ENCODE results near the gene DDX49. TPM values are rescaled to one million over a fixed set of nuclear protein-coding genes. Genes with fewer than 3 reads are reported as not detected.

Gene DDX49
- total RNA-seq, 1 experiment from 2014 or later = 68.8 TPM

GRCh38 chr19:18967358-18968146, 48.0 kb downstream of the DDX49 start:
- ChIA-PET POLR2A (ENCODE audit: low non-redundant PET) (no interaction called here), CTCF (no interaction called here)
- Histone ChIP-seq H3K4me1 (ENCODE audit: insufficient read depth, low read length, poor library complexity, severe bottlenecking) (peaks cover 22% of the 10 kb centered on the region), H3K9me3 (ENCODE audit: low read depth, low read length, poor library complexity, severe bottlenecking) (no peaks in the 10 kb centered on the region), H3K27ac (ENCODE audit: low read depth, low read length, poor library complexity, severe bottlenecking) (peak overlapping the region; percentile 30), H3K36me3 (ENCODE audit: insufficient read depth, low read length, poor library complexity, severe bottlenecking) (no peaks in the 10 kb centered on the region), H3K4me3 (ENCODE audit: low read depth, low read length, poor library complexity, severe bottlenecking) (no peak overlapping the region), H3K27me3 (replicated peaks; ENCODE audit: insufficient read depth, low read depth, low read length, poor library complexity) (no peaks in the 10 kb centered on the region)
- TF ChIP-seq CTCF (conservative IDR thresholded peaks at IDR 0.05; ENCODE audit: low read depth, low read length) (no peak), EZH2 (IDR thresholded peaks at IDR 0.05; ENCODE audit: borderline replicate concordance, low read depth, low read length, poor library complexity, severe bottlenecking) (no peak)
- intact Hi-C loops (cut with micrococcal nuclease; ENCODE audit: unreplicated experiment) = no loop called here
- BruUV-seq (replicated peaks) = no TSS peak
- no peak for DNase-seq (ENCODE audit: low spot score)

GRCh38 chr19:18969931-18970659, 50.6 kb downstream of the DDX49 start:
- peak; percentile 50 for DNase-seq (ENCODE audit: low spot score)
- no peaks in the 10 kb centered on the region for H3K27me3 ChIP-seq (replicated peaks; ENCODE audit: insufficient read depth, low read depth, low read length, poor library complexity)
- no peaks in the 10 kb centered on the region for H3K9me3 ChIP-seq (ENCODE audit: low read depth, low read length, poor library complexity, severe bottlenecking)
- no peak for TF ChIP-seq EZH2 (IDR thresholded peaks at IDR 0.05; ENCODE audit: borderline replicate concordance, low read depth, low read length, poor library complexity, severe bottlenecking)
- no peak for TF ChIP-seq CTCF (conservative IDR thresholded peaks at IDR 0.05; ENCODE audit: low read depth, low read length)
- peak overlapping the region; percentile 66 for H3K27ac ChIP-seq (ENCODE audit: low read depth, low read length, poor library complexity, severe bottlenecking)
- no peak overlapping the region for H3K4me3 ChIP-seq (ENCODE audit: low read depth, low read length, poor library complexity, severe bottlenecking)
- CTCF ChIA-PET = no interaction called here
- H3K4me1 ChIP-seq (ENCODE audit: insufficient read depth, low read length, poor library complexity, severe bottlenecking) = peaks cover 23% of the 10 kb centered on the region
- POLR2A ChIA-PET (ENCODE audit: low non-redundant PET) = no interaction called here
- no peaks in the 10 kb centered on the region for H3K36me3 ChIP-seq (ENCODE audit: insufficient read depth, low read length, poor library complexity, severe bottlenecking)
- no TSS peak for BruUV-seq (replicated peaks)
- intact Hi-C loops (cut with micrococcal nuclease; ENCODE audit: unreplicated experiment) = no loop called here

GRCh38 chr19:18972301-18972811, 52.8 kb downstream of the DDX49 start:
- H3K4me3 ChIP-seq (ENCODE audit: low read depth, low read length, poor library complexity, severe bottlenecking) = no peak overlapping the region

More at GRCh38 chr19:18972301-18972811, 52.8 kb downstream of the DDX49 start:
- Histone ChIP-seq H3K27me3 (replicated peaks; ENCODE audit: insufficient read depth, low read depth, low read length, poor library complexity) (no peaks in the 10 kb centered on the region), H3K9me3 (ENCODE audit: low read depth, low read length, poor library complexity, severe bottlenecking) (no peaks in the 10 kb centered on the region), H3K36me3 (ENCODE audit: insufficient read depth, low read length, poor library complexity, severe bottlenecking) (no peaks in the 10 kb centered on the region), H3K4me1 (ENCODE audit: insufficient read depth, low read length, poor library complexity, severe bottlenecking) (peaks cover 31% of the 10 kb centered on the region), H3K27ac (ENCODE audit: low read depth, low read length, poor library complexity, severe bottlenecking) (peak overlapping the region; percentile 53)
- intact Hi-C loops (cut with micrococcal nuclease; ENCODE audit: unreplicated experiment) = no loop called here
- ChIA-PET POLR2A (ENCODE audit: low non-redundant PET) (no interaction called here), CTCF (interaction anchor here (0.6 kb wide), 1 partner anchor 13 kb away, joined by 3 read pairs; no protein-coding TSS in a partner anchor)
- TF ChIP-seq EZH2 (IDR thresholded peaks at IDR 0.05; ENCODE audit: borderline replicate concordance, low read depth, low read length, poor library complexity, severe bottlenecking) (no peak), CTCF (conservative IDR thresholded peaks at IDR 0.05; ENCODE audit: low read depth, low read length) (no peak)
- DNase-seq (ENCODE audit: low spot score) = peak; percentile 28
- no TSS peak for BruUV-seq (replicated peaks)
